GM15510 (cell line): ENCODE measurements around the gene MBD4.

Experiments
- POLR2A ChIP-seq: IDR thresholded peaks from 3 replicates; pipeline ENCODE4 v1.6.1; 2011; ENCODE audit warnings: borderline replicate concordance; ENCODE audit not compliant: insufficient read length; ENCODE audit errors: extremely low read depth

The MBD4 gene

GRCh38 chr3:129424185-129424841 is 15.4 kb downstream of the MBD4 start:
- TF ChIP-seq POLR2A: no peak

GRCh38 chr3:129422897-129423296 is 16.9 kb downstream of the MBD4 start:
- TF ChIP-seq POLR2A: no peak

GRCh38 chr3:129421988-129422745 is 17.6 kb downstream of the MBD4 start:
- no peak for TF ChIP-seq POLR2A

- no peak for TF ChIP-seq POLR2A
These were observed 18.4 kb downstream of the MBD4 start for GRCh38 chr3:129421236-129421883.

- no peak for TF ChIP-seq POLR2A
These were observed 20.3 kb downstream of the MBD4 start for GRCh38 chr3:129419476-129419875.

GRCh38 chr3:129418041-129418973 is 21.4 kb downstream of the MBD4 start:
- no peak for TF ChIP-seq POLR2A

GRCh38 chr3:129417326-129417725 is 22.4 kb downstream of the MBD4 start:
- TF ChIP-seq POLR2A: no peak

- TF ChIP-seq POLR2A: no peak
These were observed 23.3 kb downstream of the MBD4 start for GRCh38 chr3:129416415-129416814.

- TF ChIP-seq POLR2A: no peak
These were observed 23.9 kb downstream of the MBD4 start for GRCh38 chr3:129415830-129416229.

- TF ChIP-seq POLR2A: no peak
These were observed 24.4 kb downstream of the MBD4 start for GRCh38 chr3:129415378-129415777.

GRCh38 chr3:129413687-129414506 is 25.9 kb downstream of the MBD4 start:
- no peak for TF ChIP-seq POLR2A

- TF ChIP-seq POLR2A: no peak
These were observed 27.1 kb downstream of the MBD4 start for GRCh38 chr3:129412542-129413198.

GRCh38 chr3:129410971-129411370 is 28.8 kb downstream of the MBD4 start:
- no peak for TF ChIP-seq POLR2A
